ENCODE results near the gene SDK1.
"Not testable (repeated sequence)": the region's sequence is repeated elsewhere in the genome, so short reads cannot be mapped to it uniquely, and the experiment has no call there.

SDK1 gene

DNA sequence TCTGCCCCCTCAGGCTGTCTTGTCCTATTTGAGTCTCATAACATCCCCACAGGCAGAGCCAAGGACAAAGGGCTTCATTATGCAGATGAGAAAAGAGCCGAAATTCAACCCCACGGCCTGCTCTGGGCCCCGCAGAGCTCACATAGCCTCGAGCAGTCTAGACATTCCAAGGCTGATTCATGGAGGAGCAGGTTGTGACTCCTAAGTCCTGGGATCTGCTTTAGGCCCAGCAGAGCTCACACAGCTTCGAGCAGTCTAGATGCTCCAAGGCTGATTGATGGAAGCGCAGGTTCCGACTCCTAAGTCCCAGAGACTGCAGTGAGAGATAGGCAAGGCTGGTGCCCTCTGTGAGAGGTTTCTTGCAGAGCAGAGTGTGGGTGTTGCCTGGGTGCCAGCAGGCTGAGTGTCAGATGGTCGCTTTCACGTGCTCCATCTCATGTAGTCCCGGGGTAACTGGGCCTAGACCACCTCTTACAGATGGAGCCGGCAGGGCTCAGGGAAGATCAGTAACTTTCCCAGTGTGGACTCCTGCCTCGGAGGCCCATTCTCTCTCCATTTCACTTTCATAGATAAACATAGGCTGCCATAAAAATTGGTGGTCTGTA, 944.9 kb downstream of the SDK1 start:
- DNase-seq, result no peak

DNA sequence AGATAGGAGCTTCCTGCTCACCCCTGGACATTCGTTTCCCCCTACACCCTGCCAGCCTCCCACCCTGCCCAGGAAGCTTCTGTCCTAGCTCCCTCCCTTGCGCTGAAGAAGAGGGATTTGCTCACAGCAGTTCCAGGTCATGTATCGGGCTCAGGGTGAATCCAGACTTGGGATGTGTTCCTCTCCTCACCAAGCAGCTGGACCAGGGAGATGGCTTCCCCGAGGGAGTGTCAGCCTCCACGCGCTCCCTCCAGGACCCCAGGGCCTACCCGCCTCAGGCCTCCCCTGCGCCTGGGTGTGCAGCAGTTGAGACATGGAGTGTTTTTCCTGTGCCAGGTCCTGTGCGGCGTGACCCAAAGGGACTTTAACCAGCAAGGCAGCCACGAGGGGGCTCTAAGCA, 945.5 kb downstream of the SDK1 start:
- DNase-seq, result no peak

DNA sequence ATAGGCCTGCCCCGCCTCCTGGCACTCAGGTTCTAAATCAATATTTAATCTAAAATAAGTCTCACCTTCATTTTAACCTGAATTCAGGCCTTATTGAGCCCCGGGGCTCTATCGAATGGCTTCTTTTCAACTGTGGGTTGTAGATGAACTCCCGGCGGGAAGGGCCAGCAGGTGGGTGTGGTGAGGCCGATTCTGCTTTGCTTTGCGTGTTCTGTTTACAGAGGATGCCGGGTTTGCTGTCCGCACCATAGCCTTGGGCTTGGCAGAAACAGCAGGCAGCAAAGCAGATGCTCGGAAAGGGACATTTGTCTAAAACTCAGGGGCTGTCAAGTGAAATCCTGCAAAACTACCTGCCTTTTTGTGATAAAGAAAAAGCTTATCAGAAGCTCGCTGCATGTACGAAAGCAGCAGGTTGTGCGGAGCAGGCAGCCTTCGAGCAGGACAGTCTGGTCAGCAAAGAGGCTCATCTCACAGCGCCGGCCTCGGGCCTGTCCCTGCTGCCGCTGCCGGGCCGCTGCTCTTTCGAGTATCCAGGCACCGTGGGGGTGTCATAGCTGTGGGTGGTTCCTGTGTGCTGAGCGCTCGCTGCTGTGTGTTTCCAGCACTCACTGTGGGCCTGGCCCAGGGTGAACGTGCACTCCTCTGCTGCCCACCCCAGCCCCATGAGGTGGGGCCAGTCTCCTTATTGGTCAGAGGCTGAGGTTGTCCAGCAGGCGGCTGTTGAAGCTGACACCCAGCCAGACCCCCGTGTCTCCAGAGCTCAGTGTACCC, 946.2 kb downstream of the SDK1 start:
- DNase-seq, result no peak

DNA sequence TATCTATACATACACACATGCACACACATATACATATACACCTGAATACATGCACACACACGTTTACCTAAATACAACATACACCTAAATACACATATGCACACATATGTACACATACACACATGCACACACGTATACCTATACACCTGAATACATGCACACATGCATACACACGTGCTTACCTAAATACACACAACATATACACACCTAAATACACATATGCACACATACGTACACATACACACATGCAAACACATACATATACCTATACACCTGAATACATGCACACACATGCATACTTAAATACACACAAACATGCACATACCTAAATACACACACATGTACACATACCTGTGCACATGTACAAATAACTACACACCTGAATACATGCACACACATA, 947.2 kb downstream of the SDK1 start:
- DNase-seq, result no peak

DNA sequence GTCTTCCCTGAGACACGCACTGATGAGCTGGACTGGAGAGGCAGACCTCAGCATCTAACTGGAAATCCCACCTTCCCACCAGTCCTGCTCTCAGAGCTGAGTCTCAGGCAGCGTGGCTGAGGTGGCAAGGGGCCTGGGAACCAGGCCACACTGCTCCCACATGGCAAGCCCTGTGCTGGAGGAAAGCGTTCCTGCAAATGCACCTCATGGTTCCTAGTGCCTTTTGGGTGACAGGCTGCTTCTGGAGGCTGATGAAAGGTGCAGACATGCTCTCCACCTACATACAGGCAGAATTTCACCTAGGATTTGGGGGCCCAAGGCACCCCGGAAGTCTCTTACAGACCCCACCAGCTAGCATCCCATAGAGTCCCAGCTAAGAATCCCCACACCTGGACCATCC, 948.2 kb downstream of the SDK1 start:
- DNase-seq, result no peak

DNA sequence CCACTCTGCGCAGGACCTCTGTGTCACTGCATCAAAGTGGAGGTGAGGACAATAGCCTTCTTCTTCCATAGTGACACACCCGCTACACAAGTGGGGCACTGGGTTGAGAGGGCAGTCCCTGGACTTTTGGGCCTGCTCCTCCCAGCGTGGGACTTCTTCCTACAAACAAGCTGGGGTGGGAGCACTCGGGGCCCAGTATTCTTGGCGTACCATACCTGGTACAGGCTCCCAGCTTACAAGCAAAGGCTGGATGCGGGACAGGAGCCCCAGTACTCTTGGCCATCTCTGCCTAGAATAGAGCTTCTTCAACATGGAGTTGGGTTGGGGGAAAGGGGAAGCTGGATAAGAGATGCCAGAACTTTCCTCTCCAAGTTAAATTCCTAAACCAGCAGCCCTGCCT, 954.3 kb downstream of the SDK1 start:
- DNase-seq, result no peak

DNA sequence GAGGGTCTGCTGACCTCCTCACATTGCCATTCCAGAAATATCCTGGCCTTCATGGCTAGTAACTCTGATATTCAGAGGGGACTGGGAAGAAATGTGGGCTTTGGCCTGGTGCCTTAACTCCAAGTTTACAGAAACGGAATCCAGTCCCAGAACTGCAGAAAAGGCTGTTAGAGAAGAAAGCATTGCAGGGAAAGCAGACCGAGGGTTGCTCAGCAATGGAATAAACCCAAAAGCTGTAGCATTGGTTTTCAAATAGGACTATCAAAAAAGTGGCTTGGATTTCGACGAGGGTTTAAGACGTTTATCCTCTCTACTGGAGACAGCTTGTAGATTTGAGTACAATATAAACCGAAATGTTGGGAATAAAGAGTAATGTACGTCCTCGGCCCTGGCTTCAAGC, 955.2 kb downstream of the SDK1 start:
- no peak for DNase-seq

DNA sequence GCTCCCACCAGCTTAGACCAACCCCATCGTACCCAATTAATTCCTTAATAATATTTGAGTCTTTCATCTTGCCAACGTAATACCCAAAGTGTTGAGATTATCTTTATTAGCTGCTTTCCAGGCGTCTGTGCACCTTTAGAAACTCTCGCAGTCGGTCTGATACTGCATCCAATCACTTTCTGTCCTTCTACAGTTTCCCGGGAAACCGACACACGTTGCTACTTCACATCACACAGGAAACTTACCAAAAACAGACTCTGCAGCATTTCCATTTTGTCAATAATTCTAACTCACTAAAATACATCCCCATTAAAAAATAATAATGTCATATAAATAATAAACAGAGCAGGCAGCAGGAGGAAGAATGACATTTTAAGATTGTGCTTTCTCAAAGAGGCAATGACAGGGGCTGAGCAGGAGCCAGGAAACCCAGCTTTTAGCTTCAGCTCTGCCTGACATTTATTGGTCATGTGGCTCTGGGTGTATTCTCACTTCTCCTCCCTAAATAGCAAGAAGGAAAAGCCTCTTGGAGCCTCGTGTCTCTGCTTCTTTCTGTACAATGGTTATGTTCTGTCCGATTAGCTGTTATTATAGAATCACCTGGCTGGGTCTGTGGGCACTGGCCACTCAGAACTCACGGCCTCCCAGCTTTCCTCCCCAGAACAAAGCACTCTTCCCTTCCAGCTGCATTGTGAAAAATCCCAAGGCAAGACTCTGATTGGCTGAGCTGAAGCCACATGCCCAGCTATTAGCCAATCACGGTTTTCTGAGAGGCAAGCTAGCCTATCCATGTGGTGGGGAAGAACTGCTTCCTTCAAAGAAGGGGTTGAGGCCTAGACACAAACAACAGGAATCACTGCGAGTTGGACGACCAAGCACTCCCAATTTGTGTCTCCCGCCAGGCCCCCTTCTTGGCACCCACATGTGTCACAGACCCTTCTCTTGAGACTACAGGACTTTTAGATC, 956.4 kb downstream of the SDK1 start:
- DNase-seq, result no peak

DNA sequence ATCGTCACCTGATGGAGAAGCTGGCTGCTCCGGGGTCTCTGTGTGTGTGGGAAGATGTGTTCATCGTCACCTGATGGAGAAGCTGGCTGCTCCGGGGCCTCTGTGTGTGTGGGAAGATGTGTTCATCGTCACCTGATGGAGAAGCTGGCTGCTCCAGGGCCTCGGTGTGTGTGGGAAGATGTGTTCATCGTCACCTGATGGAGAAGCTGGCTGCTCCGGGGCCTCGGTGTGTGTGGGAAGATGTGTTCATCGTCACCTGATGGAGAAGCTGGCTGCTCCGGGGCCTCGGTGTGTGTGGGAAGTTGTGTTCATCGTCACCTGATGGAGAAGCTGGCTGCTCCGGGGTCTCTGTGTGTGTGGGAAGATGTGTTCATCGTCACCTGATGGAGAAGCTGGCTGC, 959.1 kb downstream of the SDK1 start:
- not testable (repeated sequence) for DNase-seq

DNA sequence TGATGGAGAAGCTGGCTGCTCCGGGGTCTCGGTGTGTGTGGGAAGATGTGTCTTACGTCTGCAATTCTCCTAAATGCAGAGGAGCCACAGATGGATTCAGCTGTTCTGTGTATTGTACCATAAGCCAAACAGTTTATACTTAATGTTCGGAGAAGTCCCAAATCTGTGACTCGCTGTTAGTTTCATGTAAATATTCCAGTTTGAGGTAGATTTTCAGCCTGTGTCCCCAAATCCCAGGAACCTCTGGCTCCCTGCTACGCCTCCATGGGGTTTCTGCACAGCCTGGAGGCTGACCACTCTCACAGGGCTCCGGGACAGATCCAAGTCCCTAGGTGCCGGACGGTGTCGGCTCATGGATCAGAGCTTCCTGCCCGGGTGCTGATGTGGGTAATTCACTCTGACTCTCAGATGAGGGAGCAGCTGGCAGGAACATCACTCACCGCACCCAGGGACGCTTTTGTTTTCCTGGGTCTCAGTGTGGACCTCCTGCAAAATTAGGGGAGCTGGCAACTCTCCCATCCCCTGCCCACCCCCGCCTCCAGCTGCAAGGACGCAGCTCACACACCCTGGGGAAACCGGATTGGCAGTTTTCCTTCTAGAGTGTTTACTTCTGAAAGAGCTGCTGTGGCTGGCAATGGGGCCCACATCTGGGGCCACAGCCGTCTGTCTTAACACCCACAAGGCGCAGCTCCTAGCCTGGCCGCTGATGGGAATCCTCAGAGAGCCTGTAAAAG, 960.0 kb downstream of the SDK1 start:
- DNase-seq, result no peak

DNA sequence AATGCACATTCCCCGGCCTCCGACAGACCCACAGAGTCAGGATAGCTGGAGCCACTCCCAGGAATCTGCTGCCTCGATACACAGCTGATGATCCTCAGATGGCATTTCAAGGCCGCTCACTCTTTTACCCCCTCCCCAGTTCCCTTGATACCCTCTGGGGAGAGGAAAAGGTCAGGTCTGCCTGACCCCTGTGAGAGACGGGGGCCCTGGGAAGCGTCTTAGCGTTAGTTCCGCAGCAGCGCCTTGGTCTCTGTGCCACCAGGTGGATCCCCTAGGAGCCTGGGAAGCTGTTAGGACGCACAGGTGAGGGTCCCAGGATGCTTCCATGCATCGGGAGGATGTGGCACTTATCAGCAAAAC, 960.5 kb downstream of the SDK1 start:
- no peak for DNase-seq

DNA sequence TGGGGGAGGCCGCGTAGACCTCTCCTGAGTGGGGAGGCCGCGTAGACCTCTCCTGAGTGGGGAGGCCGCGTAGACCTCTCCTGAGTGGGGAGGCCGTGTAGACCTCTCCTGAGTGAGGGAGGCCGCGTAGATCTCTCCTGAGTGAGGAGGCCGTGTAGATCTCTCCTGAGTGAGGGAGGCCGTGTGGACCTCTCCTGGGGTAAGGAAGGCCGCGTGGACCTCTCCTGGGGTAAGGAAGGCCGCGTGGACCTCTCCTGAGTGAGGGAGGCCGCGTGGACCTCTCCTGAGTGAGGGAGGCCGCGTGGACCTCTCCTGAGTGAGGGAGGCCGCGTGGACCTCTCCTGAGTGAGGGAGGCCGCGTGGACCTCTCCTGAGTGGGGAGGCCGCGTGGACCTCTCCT, 963.2 kb downstream of the SDK1 start:
- DNase-seq, result not testable (repeated sequence)

DNA sequence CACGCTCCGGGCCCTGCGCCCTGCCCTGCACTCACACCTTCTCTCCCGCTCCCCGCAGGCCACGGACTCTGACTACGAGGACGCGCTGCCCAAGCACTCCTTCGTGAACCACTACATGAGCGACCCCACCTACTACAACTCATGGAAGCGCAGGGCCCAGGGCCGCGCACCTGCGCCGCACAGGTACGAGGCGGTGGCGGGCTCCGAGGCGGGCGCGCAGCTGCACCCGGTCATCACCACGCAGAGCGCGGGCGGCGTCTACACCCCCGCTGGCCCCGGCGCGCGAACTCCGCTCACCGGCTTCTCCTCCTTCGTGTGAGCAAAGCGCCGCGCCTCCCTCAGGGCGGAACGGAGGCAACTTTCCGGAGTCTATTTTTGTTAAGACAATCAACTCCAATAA, 964.0 kb downstream of the SDK1 start:
- DNase-seq, result no peak

DNA sequence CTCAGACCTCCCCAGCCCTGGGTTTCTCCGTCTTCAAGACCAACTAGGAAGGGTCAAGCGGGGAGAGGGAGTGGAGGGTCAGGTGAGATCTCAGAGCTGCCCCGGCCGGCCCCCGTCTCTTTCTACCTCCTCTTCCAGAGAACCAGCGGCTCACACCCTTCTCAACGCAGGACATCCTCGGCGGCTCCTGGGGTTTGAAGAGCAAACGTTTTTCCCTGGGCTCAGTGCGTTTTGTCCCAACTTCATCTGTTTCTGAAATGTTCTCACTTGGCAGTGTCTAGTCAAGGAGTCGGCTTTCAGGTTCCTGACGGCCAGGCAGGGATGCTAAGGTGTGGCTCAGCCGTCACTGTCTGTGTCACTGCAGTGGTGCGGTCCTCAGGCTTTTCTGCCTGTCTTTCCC, 964.6 kb downstream of the SDK1 start:
- DNase-seq, result no peak

DNA sequence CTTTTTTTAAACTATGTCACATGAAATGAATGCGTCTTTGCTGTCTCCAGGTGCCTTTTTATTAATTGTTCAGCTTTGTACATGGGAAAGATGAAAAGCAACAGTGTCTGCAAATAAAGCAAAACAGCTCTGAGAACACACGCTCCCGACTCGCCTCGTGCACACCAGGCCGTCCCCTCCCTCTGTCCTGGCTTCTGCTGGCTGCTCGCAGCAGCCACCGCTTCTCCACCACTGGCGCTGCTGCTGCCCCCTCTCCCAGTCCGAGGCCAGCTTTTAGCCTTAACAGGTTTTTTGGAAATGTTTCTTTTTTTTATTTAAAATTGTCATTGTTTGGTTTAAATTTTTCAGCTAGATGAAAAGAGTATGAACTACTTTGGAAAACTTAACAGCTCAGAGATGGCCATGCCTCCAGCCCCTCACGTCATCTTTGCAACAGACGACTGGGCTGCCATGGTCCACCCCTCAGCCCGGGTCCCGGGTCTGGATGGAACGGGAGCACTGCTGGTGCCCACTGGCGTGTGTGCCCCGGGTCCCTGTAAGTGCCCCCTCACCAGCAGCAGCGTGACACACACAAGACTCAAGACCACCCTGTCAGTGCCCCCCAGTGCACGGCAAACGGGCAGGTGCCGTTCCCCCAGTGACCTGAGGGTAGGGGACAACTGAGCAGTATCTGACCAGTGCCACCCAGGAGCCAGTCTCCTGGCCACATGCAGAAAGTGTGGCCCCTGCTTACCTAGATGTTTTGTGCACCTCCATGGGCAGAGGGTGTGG, 965.4 kb downstream of the SDK1 start:
- no peak for DNase-seq

DNA sequence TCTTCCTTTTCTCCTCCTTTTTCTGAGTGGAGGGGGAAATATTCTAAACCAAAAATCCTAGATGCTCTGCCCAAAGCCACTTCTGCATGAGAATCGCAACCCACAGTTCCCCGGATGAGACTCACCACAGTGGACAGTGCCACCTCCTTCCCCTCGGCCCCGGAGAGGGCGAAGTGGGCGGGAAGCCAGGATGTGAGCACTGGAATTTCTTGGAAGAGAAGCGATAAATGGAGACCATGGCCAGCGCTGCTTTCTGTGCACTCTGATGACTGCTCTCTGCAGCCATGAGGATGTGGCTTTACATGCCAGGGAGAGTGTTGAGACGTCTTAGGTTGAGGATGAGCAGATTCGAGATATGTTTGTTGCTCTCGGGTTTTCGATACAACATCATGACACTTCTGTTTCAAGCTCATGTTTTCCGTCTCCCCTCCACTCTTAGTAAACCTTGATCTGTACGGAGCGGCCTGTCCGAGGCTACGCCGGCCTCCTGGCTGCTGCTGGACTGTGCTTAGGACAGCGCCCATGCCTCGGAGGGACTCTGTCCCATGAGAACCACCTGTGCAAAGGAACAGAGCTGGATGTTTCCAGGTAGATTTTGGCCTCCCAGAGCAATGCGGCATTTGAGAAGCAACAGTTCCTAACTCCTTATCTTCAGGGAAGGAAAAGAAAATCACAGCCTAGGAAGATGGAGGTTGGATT, 966.4 kb downstream of the SDK1 start:
- no peak for DNase-seq

DNA sequence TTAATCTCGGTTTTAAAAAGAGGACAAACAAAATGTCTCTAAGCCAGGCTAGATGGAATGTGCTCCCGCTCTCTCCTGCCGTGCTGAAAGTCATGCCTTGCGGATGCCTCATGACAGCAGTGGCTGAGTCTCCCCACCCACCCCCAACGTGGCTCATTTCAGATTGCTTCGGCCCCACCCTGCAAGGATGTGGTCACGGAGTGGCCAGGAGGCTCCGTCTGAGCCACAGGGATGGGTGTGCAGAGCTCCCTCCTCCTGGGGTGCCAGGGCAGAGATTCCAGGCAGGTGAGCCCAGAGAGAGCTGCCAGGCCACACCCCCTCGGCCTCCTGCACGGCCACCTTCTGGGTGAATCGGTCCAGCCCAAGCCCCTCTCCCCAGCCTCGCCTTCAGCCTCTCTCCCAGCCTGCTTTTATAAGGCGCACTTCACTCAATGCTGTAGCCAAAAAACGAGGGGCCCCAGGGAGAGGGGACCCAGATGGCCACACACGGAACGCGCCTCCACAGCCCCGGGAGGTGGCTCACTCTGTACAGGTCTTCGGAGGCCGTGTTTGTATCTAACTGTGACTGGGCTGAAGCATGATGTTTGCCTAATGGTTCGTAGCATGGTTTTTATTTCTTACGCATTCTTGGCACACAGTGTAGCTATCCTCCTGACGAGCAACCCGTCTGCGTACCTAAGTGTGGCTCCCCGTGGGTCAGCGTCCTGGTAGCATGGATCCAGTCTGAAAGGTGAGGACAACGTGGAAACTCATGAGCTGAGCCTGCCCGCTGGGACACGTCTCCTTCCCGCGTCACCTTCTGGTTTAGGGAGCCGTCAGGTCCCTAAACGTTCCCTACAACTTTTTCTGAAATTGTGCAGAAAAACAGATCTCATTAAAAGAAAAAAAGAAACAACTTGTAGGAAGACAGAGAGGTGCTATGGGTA, 967.3 kb downstream of the SDK1 start:
- DNase-seq, result no peak

DNA sequence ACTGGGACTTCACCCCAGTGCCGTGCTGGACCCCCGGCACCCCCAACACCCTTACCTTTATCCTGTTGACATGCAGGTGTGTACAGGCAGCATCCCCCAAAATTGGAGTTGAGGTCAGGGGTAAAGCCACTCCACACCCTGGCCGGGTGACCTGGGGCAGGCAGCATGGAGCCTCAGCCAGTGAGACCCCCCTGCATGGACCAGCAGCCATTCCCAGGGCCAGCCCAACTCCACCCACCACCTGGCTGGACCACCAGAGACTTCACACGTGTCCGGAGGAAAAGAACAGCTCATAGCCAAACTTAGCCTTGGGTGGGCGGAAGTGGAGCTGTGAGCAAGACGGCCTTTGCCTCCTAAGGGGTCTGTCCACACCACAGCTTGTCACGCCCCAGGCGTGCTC, 968.0 kb downstream of the SDK1 start:
- no peak for DNase-seq

DNA sequence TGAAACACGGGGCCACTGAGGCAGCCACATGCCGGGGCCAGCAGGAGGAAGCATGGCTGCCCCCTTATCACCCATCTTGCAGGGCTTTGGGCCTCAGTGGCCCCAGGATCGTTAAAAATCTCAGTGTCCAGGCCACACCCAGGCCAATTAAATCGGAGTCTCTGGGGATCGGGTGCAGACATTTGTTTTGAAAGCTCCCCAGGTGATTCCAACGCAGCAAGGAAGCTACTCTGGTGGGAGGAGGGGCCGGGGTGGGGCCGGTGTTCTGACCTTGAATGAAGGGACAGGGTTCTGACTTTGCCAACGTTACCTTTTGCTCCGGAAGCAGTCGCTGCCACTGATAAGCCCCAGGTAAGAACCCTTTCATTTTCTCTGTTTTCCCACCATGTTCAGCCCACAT, 968.7 kb downstream of the SDK1 start:
- no peak for DNase-seq

DNA sequence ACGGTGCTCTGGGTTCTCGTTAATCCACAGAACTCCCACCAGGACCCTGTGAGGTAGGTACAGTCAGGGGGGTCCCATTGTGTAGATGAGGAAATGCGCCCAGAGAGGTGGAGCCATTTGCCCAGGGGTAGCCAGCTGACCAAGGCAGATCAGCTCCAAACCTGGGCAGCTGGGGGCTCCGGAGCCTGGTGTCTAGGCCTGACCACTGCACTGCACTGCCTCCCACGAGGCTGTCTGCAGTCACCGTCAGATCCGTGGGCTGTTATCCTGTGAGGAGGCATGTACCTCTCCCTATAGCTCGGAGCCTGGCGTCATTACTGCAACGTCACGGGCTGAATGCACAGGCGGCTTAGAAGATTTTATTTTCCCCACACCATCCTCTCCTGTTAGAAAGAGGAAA, 969.2 kb downstream of the SDK1 start:
- DNase-seq, result no peak
